Heart left ventricle (tissue), 13 donors: Measurements from ENCODE around the gene PAK1.

ENCODE experiments used
- POLR2A ChIP-seq, 2 donors: fragments of 450-650 bp; IDR thresholded peaks; one replicate each; pipeline ENCODE4 v1.6.1; 2017; ENCODE audit warnings: antibody characterized with exemption in 2 of 2, mild to moderate bottlenecking in 2 of 2, moderate library complexity in 2 of 2
- TF ChIP-seq, protein P1 (sequence below), 12 donors: fragments of 200-600 bp; sonication (generic) in 4 of 12; IDR thresholded peaks; one replicate each; pipeline versions ENCODE4 v1.5.0 to v1.8.0; 2018 to 2022; ENCODE audit warnings: antibody characterized with exemption in 12 of 12, mild to moderate bottlenecking in 5 of 12
- donor health status: ischemic (EF 13 %, LVEDD 7.1; RV severe dilation, severe dysfunction).
- donor health status: DM: no; HTN: yes; CAD: no.
- donor health status: DM: no; HTN: no; CAD: no.
- donor health status: ischemic (EF 25% LVEDD 6.9; RV normal size, moderate dysfunction).
- donor health status: ischemic (EF 25% LVEDD 5.7; RV mildly dilated, moderate dysfunction).
- donor health status: ischemic (EF 35%, LVEDD 5.7; RV mildly dilated, moderate dysfunction).
- donor health status: nonischemic (EF 11% LVEDD 7.7; RV severe dilation, severe dysfunction).
- donor health status: DM: yes; HTN: yes; CAD: no.
- donor health status: PGD.
- donor health status: ischemic (EF 29% LVEDD 5.4; RV normal size, mild dysfunction).
- donor health status: nonischemic (EF 23%, LVEDD 6.1; RV moderate dilation, normal function).

DNA sequence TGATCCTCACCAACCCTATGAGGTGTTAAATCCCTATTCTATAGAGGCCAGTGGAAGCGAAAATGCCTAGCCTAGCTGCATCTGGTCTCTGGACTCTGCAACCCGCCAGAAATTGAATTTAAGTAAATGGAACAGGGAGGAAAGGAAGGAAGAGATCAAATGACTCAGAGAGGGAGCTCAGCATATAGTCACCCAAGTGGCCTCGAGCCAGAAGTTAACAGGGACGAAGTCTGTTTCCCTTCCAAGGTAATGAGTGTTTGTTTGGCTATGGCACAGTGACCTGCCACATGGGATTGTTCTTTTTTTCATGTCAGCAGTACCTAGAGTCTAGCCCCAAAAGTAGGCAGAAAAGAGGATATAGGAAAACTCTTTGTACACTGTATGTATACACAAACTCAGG lies 66.3 kb downstream of the PAK1 start:
- TF ChIP-seq, protein P1, sequence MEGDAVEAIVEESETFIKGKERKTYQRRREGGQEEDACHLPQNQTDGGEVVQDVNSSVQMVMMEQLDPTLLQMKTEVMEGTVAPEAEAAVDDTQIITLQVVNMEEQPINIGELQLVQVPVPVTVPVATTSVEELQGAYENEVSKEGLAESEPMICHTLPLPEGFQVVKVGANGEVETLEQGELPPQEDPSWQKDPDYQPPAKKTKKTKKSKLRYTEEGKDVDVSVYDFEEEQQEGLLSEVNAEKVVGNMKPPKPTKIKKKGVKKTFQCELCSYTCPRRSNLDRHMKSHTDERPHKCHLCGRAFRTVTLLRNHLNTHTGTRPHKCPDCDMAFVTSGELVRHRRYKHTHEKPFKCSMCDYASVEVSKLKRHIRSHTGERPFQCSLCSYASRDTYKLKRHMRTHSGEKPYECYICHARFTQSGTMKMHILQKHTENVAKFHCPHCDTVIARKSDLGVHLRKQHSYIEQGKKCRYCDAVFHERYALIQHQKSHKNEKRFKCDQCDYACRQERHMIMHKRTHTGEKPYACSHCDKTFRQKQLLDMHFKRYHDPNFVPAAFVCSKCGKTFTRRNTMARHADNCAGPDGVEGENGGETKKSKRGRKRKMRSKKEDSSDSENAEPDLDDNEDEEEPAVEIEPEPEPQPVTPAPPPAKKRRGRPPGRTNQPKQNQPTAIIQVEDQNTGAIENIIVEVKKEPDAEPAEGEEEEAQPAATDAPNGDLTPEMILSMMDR (IDR thresholded peaks at IDR 0.05) = no peak
- no peak for TF ChIP-seq POLR2A (IDR thresholded peaks at IDR 0.05)
